ENCODE results near the gene IGFL2. TPM values are rescaled to one million over a fixed set of nuclear protein-coding genes. Genes with fewer than 3 reads are reported as not detected.

The IGFL2 gene
- total and polyA plus RNA-seq, 10 of the 15 experiments (the other 5 are each of a cell fraction or from before 2014, with no cell fraction given): 0.19 TPM; not detected in 9

DNA sequence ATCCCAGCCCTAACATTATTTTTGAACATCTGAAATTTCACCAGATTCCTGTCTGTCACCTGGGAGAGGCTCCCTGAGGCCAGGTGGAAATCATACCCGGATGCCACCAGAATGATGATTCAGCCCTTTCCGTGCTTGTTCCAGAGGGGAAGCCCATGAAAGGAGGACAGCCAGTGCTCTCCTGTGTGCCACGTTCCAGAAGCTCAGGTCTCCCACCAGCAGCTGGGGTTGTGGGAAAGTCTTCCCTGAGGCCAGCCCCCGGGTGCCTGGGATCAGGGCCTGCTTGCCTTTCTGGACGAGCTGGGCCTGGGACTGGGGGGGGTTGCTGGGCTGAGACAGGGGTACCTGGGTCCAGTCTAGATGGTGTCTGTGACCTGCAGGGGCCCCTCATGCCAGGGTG is 56.0 kb downstream of the IGFL2 start (continued):
- TF ChIP-seq, protein P1, sequence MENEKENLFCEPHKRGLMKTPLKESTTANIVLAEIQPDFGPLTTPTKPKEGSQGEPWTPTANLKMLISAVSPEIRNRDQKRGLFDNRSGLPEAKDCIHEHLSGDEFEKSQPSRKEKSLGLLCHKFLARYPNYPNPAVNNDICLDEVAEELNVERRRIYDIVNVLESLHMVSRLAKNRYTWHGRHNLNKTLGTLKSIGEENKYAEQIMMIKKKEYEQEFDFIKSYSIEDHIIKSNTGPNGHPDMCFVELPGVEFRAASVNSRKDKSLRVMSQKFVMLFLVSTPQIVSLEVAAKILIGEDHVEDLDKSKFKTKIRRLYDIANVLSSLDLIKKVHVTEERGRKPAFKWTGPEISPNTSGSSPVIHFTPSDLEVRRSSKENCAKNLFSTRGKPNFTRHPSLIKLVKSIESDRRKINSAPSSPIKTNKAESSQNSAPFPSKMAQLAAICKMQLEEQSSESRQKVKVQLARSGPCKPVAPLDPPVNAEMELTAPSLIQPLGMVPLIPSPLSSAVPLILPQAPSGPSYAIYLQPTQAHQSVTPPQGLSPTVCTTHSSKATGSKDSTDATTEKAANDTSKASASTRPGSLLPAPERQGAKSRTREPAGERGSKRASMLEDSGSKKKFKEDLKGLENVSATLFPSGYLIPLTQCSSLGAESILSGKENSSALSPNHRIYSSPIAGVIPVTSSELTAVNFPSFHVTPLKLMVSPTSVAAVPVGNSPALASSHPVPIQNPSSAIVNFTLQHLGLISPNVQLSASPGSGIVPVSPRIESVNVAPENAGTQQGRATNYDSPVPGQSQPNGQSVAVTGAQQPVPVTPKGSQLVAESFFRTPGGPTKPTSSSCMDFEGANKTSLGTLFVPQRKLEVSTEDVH (IDR thresholded peaks at IDR 0.05; ENCODE audit: low read depth, partially characterized antibody): no peak
- no peak for TF ChIP-seq GABPA (IDR thresholded peaks at IDR 0.05; ENCODE audit: low read depth)
- TF ChIP-seq ZBED1 (IDR thresholded peaks at IDR 0.05; ENCODE audit: borderline replicate concordance): no peak
- no peak for TF ChIP-seq ZBTB40 (IDR thresholded peaks at IDR 0.05; ENCODE audit: borderline replicate concordance)
- no peak for TF ChIP-seq RUNX3 (IDR thresholded peaks at IDR 0.05; ENCODE audit: low read length)
